ENCODE results near the gene KIF25.
"Not testable (repeated sequence)": the region's sequence is repeated elsewhere in the genome, so short reads cannot be mapped to it uniquely, and the experiment has no call there.

The KIF25 gene

GRCh38 chr6:168073937-168074730 lies 76.7 kb downstream of the KIF25 start:
- DNase-seq = no peak

GRCh38 chr6:168075216-168075615 lies 77.7 kb downstream of the KIF25 start:
- DNase-seq = no peak

GRCh38 chr6:168075787-168076202 lies 78.3 kb downstream of the KIF25 start:
- DNase-seq = no peak

- DNase-seq = not testable (repeated sequence)
These were observed 79.9 kb downstream of the KIF25 start for GRCh38 chr6:168077401-168077800.

GRCh38 chr6:168078175-168078942 lies 80.9 kb downstream of the KIF25 start:
- no peak for DNase-seq

- no peak for DNase-seq
These were observed 81.5 kb downstream of the KIF25 start, which contains the start of gene FRMD1 for GRCh38 chr6:168078943-168079405. FRMD1 (minus strand) TSS chr6:168079212; CDS start chr6:168079094, 118 bp downstream.

GRCh38 chr6:168080393-168081077 lies 83.1 kb downstream of the KIF25 start:
- DNase-seq = no peak

GRCh38 chr6:168081858-168082546 lies 84.5 kb downstream of the KIF25 start:
- DNase-seq = no peak

- DNase-seq = no peak
These were observed 85.5 kb downstream of the KIF25 start for GRCh38 chr6:168082860-168083513.

- DNase-seq = no peak
These were observed 86.0 kb downstream of the KIF25 start for GRCh38 chr6:168083514-168083885.

- no peak for DNase-seq
These were observed 87.1 kb downstream of the KIF25 start for GRCh38 chr6:168084465-168085160.

- DNase-seq = no peak
These were observed 88.6 kb downstream of the KIF25 start for GRCh38 chr6:168086066-168086465.

- no peak for DNase-seq
These were observed 89.1 kb downstream of the KIF25 start for GRCh38 chr6:168086616-168087015.

GRCh38 chr6:168087436-168088160 lies 90.1 kb downstream of the KIF25 start:
- no peak for DNase-seq

GRCh38 chr6:168088161-168089053 lies 90.9 kb downstream of the KIF25 start:
- no peak for DNase-seq

GRCh38 chr6:168089186-168090063 lies 92.0 kb downstream of the KIF25 start:
- DNase-seq = no peak

- DNase-seq = no peak
These were observed 92.7 kb downstream of the KIF25 start for GRCh38 chr6:168090064-168090690.

GRCh38 chr6:168090706-168091105 lies 93.2 kb downstream of the KIF25 start:
- no peak for DNase-seq

Measured in NCI-H1105 (cell line).